ENCODE data around the gene PCDH10. TPM values are rescaled to one million over a fixed set of nuclear protein-coding genes. Genes with fewer than 3 reads are reported as not detected.
A peak's percentile ranks its signal among the peaks of the same experiment; 100 is the strongest.

Gene PCDH10
- total RNA-seq, 1 experiment from 2014 or later = not detected

DNA sequence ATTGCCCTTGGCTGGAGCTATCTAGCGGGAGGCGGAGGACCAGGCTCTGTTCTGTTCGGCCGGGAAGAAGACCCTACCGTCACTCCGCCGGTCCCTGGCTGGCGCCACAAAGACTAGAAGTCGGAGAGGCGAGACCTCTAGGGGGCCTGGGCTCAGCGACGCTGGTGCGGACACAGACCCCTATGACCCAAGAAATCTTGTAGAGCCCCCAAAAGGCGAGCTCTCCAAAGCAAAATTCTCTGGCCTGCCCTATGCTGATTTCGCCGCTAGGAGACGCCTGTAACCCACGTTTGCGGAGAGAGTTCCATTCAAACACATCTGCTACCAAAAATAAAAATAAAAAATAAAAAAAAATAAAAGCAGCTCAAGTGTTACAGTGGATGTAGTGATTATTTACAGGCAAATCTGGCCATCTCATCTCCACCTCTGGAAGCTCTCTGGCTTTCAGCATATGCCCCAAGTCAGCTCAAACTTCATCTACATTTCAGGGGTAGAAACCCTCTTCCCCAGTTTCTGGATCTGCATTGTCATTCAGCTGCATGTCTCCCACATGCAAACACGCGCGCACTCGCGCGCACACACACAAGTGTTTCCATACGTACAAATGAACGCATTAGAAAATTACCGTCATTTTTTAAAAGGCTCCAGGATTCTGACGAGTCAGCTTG, 2.4 kb upstream of the PCDH10 start:
- H4K20me1 ChIP-seq (ENCODE audit: insufficient read depth) = no peaks in the 10 kb centered on the region
- H3K79me2 ChIP-seq (ENCODE audit: low read depth) = no peaks in the 10 kb centered on the region
- H3K4me1 ChIP-seq (replicated peaks; ENCODE audit: insufficient read depth) = no peaks in the 10 kb centered on the region
- peak overlapping the region; percentile 11; the same call in 1 of the 2 replicates for H3K4me3 ChIP-seq
- 0 out of 2 replicates have a peak overlapping the region, but pooled peaks have one; percentile 52 for H2AFZ ChIP-seq
- ChIA-PET CTCF (interaction anchor here (0.6 to 1.1 kb wide), 4 partner anchors 322 to 1858 kb away, joined by 3 to 4 read pairs (median 3); no protein-coding TSS in a partner anchor), POLR2A (ENCODE audit: unreplicated experiment) (no interaction called here)
- DNase-seq = peak in 1 of 2 experiments; percentile 40
- BruUV-seq (replicated peaks) = no TSS peak
- peak overlapping the region; percentile 64 for H3K4me2 ChIP-seq
- H3K27me3 ChIP-seq (ENCODE audit: insufficient read depth, low read depth) = no peaks in the 10 kb centered on the region
- intact Hi-C loops (cut with micrococcal nuclease; ENCODE audit: unreplicated experiment) = loop anchor here (5.0 to 10.0 kb wide), 3 partner anchors 338 to 1761 kb away; no protein-coding TSS in a partner anchor
- H3K9me3 ChIP-seq (ENCODE audit: insufficient read depth, low read depth) = no peaks in the 10 kb centered on the region
- TF ChIP-seq CTCF (conservative IDR thresholded peaks at IDR 0.05) (peak; percentile 79), EZH2 (IDR thresholded peaks at IDR 0.05; ENCODE audit: low read depth) (no peak)
- no peaks in the 10 kb centered on the region for H3K36me3 ChIP-seq (ENCODE audit: low read depth)
- H3K27ac ChIP-seq = no peak overlapping the region
- H3K9me2 ChIP-seq (ENCODE audit: insufficient read depth) = no peaks in the 10 kb centered on the region
- H3F3A ChIP-seq (ENCODE audit: insufficient read depth, low read depth) = no peaks in the 10 kb centered on the region

DNA sequence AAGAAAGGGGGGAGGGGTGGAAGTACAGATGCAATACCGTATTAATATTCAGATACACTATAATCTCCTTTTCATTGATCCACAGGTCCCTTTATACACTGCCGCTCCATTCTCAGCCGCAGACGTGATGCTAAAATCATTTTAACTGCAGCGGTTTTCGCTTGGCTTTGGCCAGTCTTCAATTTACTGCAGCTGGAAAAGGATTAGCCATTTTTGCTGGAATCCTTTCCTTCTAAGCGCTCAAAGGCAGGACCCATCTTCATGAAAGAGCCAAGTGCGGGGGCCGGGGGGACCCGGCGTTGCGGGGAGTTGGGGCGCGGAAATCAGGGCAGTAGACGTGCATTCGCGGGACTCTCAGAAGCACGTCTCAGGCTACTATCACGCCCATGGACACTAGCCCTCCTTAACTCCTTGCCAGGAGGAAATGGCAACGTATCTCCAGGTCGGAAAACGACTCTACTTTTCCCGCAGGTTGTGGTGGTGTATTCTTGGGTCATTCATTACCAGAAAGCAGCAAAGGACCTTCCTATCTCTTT, 1.7 kb upstream of the PCDH10 start:
- H3F3A ChIP-seq (ENCODE audit: insufficient read depth, low read depth) = no peaks in the 10 kb centered on the region
- H2AFZ ChIP-seq = no peak overlapping the region
- H3K4me3 ChIP-seq = peak overlapping the region; percentile 11; the same call in 1 of the 2 replicates
- no peaks in the 10 kb centered on the region for H3K79me2 ChIP-seq (ENCODE audit: low read depth)
- no TSS peak for BruUV-seq (replicated peaks)
- no peaks in the 10 kb centered on the region for H3K4me1 ChIP-seq (replicated peaks; ENCODE audit: insufficient read depth)
- intact Hi-C loops (cut with micrococcal nuclease; ENCODE audit: unreplicated experiment) = loop anchor here (5.0 to 10.0 kb wide), 3 partner anchors 337 to 1760 kb away; no protein-coding TSS in a partner anchor
- H3K9me3 ChIP-seq (ENCODE audit: insufficient read depth, low read depth) = no peaks in the 10 kb centered on the region
- CTCF ChIA-PET = interaction anchor here (0.6 to 1.1 kb wide), 4 partner anchors 322 to 1857 kb away, joined by 3 to 4 read pairs (median 3); no protein-coding TSS in a partner anchor
- H3K27me3 ChIP-seq (ENCODE audit: insufficient read depth, low read depth) = no peaks in the 10 kb centered on the region
- no peak for DNase-seq
- peak overlapping the region; percentile 64 for H3K4me2 ChIP-seq
- H4K20me1 ChIP-seq (ENCODE audit: insufficient read depth) = no peaks in the 10 kb centered on the region
- TF ChIP-seq CTCF (conservative IDR thresholded peaks at IDR 0.05) (no peak), EZH2 (IDR thresholded peaks at IDR 0.05; ENCODE audit: low read depth) (no peak)
- no peak overlapping the region for H3K27ac ChIP-seq
- H3K9me2 ChIP-seq (ENCODE audit: insufficient read depth) = no peaks in the 10 kb centered on the region
- POLR2A ChIA-PET (ENCODE audit: unreplicated experiment) = no interaction called here
- no peaks in the 10 kb centered on the region for H3K36me3 ChIP-seq (ENCODE audit: low read depth)

GRCh38 chr4:133147921-133148689, 989 bp upstream of the PCDH10 start:
- H4K20me1 ChIP-seq (ENCODE audit: insufficient read depth) = no peaks in the 10 kb centered on the region
- no TSS peak for BruUV-seq (replicated peaks)
- no peak overlapping the region for H3K27ac ChIP-seq
- intact Hi-C loops (cut with micrococcal nuclease; ENCODE audit: unreplicated experiment) = loop anchor here (5.0 to 10.0 kb wide), 3 partner anchors 337 to 1759 kb away; no protein-coding TSS in a partner anchor
- H3K9me2 ChIP-seq (ENCODE audit: insufficient read depth) = no peaks in the 10 kb centered on the region
- no peak overlapping the region for H3K4me3 ChIP-seq
- H3K27me3 ChIP-seq (ENCODE audit: insufficient read depth, low read depth) = no peaks in the 10 kb centered on the region
- no peaks in the 10 kb centered on the region for H3K79me2 ChIP-seq (ENCODE audit: low read depth)
- H3F3A ChIP-seq (ENCODE audit: insufficient read depth, low read depth) = no peaks in the 10 kb centered on the region
- no peaks in the 10 kb centered on the region for H3K9me3 ChIP-seq (ENCODE audit: insufficient read depth, low read depth)
- DNase-seq = no peak
- H3K36me3 ChIP-seq (ENCODE audit: low read depth) = no peaks in the 10 kb centered on the region
- no peaks in the 10 kb centered on the region for H3K4me1 ChIP-seq (replicated peaks; ENCODE audit: insufficient read depth)
- POLR2A ChIA-PET (ENCODE audit: unreplicated experiment) = no interaction called here
- CTCF ChIA-PET = no interaction called here
- H3K4me2 ChIP-seq = no peak overlapping the region
- no peak for TF ChIP-seq CTCF (conservative IDR thresholded peaks at IDR 0.05)
- TF ChIP-seq EZH2 (IDR thresholded peaks at IDR 0.05; ENCODE audit: low read depth) = no peak
- H2AFZ ChIP-seq = no peak overlapping the region

Data from PC-9 (cell line).